Kidney epithelial cell (primary cell): ENCODE results near the gene PLEKHM3. TPM values are rescaled to one million over a fixed set of nuclear protein-coding genes. Genes with fewer than 3 reads are reported as not detected.

ENCODE experiments used
- DNase-seq: peaks from one replicate; pipeline ENCODE4 v3.0.0-alpha.2; 2010; ENCODE audit warnings: low read depth
- H3K27me3 ChIP-seq: 2 replicates; pipeline ENCODE4 v1.6.0; 2011; ENCODE audit warnings: low read length; ENCODE audit not compliant: control insufficient read depth, insufficient read depth
- H3K36me3 ChIP-seq: 2 replicates; pipeline ENCODE4 v1.5.1; 2011; ENCODE audit warnings: low read length; ENCODE audit not compliant: control insufficient read depth, insufficient read depth
- H3K4me3 ChIP-seq: 2 replicates; pipeline ENCODE4 v1.5.1; 2011; ENCODE audit warnings: low read depth, mild to moderate bottlenecking, control low read depth, low read length
- total RNA-seq: library from RNA; depleted of rRNA; stranded (reverse); fragments of >200 nt; gene quantifications from 2 replicates; pipeline ENCODE4 v1.2.3, GENCODE V29; 2015
- TF ChIP-seq, protein P1 (sequence below): IDR thresholded peaks from 2 replicates; pipeline ENCODE4 v1.5.1; 2011; ENCODE audit warnings: mild to moderate bottlenecking, moderate library complexity, low read length, control low read depth, inconsistent platforms; ENCODE audit not compliant: insufficient read depth, poor library complexity, severe bottlenecking

The PLEKHM3 gene
- total RNA-seq, 1 donor from 2014 or later = 6.3 TPM

DNA sequence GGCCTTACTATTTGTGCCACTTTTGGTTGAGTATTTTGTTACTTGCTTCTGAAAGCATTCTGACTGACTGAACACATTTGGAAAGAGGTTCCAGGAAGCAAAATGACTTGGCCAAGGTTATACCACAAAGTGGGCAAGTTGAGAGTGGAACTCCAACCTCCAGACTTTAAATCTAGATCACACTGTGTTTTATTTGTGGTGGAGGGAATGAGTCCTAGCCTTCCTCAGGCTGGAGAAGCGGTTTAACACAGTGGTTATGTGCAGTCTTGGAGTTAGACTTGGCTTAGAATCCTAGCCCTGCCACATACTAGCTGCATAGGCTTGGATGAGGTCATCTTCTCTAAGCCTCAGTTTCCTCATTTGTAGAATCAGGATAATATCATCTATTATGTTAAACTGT is 33.4 kb downstream of the PLEKHM3 start:
- H3K36me3 ChIP-seq = no peaks in the 10 kb centered on the region
- H3K27me3 ChIP-seq = no peaks in the 10 kb centered on the region
- no peak for DNase-seq
- H3K4me3 ChIP-seq = no peak overlapping the region
- TF ChIP-seq, protein P1, sequence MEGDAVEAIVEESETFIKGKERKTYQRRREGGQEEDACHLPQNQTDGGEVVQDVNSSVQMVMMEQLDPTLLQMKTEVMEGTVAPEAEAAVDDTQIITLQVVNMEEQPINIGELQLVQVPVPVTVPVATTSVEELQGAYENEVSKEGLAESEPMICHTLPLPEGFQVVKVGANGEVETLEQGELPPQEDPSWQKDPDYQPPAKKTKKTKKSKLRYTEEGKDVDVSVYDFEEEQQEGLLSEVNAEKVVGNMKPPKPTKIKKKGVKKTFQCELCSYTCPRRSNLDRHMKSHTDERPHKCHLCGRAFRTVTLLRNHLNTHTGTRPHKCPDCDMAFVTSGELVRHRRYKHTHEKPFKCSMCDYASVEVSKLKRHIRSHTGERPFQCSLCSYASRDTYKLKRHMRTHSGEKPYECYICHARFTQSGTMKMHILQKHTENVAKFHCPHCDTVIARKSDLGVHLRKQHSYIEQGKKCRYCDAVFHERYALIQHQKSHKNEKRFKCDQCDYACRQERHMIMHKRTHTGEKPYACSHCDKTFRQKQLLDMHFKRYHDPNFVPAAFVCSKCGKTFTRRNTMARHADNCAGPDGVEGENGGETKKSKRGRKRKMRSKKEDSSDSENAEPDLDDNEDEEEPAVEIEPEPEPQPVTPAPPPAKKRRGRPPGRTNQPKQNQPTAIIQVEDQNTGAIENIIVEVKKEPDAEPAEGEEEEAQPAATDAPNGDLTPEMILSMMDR = no peak

DNA sequence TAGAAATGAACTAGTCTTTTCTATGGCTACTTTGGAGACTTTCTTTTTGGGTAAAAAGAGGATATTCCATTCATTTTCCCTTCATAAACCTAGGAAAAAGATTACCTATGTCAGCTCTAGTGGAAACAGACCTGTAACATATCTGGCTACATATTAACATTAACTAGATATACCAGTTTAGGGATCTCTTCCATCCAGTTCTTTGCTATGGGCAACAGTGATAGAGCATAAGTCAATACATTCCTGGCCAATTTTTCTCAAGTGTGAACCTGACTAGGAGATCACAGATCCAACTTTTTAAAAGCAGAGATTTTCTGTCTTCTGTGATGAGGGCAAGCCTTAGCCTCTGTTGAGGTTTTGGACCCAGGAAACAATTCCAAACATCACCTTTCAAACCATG is 34.5 kb downstream of the PLEKHM3 start:
- no peak for DNase-seq
- no peak overlapping the region for H3K4me3 ChIP-seq
- no peaks in the 10 kb centered on the region for H3K27me3 ChIP-seq
- TF ChIP-seq, protein P1 = no peak
- H3K36me3 ChIP-seq = no peaks in the 10 kb centered on the region

GRCh38 chr2:207988975-207989374 is 36.4 kb downstream of the PLEKHM3 start:
- no peak for DNase-seq
- Histone ChIP-seq H3K4me3 (no peak overlapping the region), H3K27me3 (no peaks in the 10 kb centered on the region), H3K36me3 (no peaks in the 10 kb centered on the region)
- TF ChIP-seq, protein P1 = no peak

DNA sequence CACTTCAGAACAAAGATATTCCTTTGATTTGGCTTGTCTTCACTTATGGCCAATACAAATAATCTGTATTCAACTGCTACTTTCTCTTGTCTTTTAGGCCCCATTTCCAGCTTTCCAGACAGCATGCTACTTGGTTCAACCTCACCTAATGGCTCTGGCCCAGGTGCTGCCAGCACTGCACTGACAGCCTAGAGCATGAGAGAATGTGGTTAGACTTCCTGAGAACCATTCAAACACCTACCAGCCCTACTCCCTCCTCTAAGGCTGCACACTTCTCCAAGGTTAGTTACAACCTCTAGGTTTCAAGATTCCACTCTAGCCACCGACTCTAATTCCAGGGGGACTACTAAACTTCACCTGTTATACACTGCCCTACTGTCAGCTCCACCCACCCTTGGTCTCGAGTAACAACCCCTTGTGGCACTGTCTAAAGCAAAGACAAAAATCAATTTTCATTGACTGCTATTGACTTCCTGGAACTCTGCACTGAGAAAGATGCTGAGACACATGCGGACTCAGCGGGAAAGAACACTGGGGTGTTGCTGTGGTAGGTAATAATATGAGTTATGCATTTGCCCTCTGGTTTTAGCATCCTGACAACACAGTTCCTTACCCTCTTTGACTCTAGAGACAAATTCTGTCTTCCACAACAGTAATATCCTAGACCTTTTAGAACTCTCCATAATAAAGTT is 38.2 kb downstream of the PLEKHM3 start:
- Histone ChIP-seq H3K4me3 (no peak overlapping the region), H3K36me3 (no peaks in the 10 kb centered on the region), H3K27me3 (no peaks in the 10 kb centered on the region)
- DNase-seq = no peak
- TF ChIP-seq, protein P1 = no peak

DNA sequence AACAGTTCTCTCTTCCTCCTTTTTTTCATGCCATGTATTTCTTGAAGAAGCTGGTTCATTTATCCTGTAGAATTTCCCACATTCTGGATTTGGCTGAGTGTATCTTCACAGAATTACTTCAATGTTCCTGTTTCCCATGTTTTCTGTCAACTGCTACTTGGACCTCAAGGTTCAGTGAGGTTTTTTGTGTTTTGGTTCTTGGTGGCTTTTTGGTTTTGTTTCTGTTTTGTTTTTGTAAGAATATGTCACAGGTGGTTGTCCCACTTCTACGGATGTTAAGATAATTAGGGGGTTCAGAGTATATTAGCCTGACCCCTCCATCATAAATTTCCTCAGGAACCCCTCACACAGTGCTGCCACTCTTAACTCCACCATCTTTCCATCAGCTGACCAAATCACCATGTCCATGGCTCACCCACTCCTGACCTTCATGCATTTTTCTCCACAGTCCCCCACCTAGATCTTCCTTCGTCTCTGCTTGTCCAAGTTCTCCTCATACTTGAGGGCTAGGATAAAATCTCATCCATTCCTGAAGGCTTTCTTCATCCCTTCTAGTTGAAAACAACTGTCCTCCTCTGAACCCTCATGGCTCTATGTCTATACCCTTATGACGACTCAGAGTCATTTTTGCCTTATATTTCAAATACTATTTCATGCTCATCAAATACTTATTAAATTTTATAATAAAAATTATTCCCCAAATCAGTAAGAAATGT is 40.4 kb downstream of the PLEKHM3 start:
- TF ChIP-seq, protein P1 = no peak
- DNase-seq = no peak
- H3K27me3 ChIP-seq = no peaks in the 10 kb centered on the region
- no peaks in the 10 kb centered on the region for H3K36me3 ChIP-seq
- no peak overlapping the region for H3K4me3 ChIP-seq
